H1 (cell line): ENCODE measurements around the gene STIM1. TPM values are rescaled to one million over a fixed set of nuclear protein-coding genes. Genes with fewer than 3 reads are reported as not detected.

Experiments
- CHD2 ChIP-seq: IDR thresholded peaks from 2 replicates; pipeline ENCODE4 v1.6.1; 2012; ENCODE audit warnings: low read length, improper control_type of control experiment
- EZH2 ChIP-seq: fragments of 200-600 bp; sonication (generic); IDR thresholded peaks from 2 replicates; pipeline ENCODE4 v1.7.1; 2012; ENCODE audit warnings: low read depth, mild to moderate bottlenecking, moderate library complexity, low read length, inconsistent platforms; ENCODE audit not compliant: severe bottlenecking
- polyA plus RNA-seq, 7 experiments: library from polyadenylated mRNA; depleted of rRNA in 3 of 7; stranded (reverse) in 5 of 7; unstranded in 2 of 7; fragments of >200 nt in 5 of 7; fragments of 200-250 nt in 2 of 7; gene quantifications; 1 replicate in 5 of 7; 2 replicates in 1 of 7; 4 replicates in 1 of 7; pipeline versions ENCODE4 v1.2.1 to v1.2.3, GENCODE V29; 2011 to 2013; ENCODE audit warnings: missing spikeins in 2 of 7, mixed read lengths in 2 of 7
- total RNA-seq: library from RNA; stranded (reverse); fragmentation: NEBNext Ultra II Directional; extraction: Animal tissue kit (Norgen Biotek cat#: 25700); gene quantifications from 2 replicates; pipeline ENCODE4 v1.2.1, GENCODE V29; 2021

The STIM1 gene
- total and polyA plus RNA-seq, 2 of the 8 experiments (the other 6 are each of a cell fraction or from before 2014, with no cell fraction given): 11.1 to 12.2 TPM

GRCh38 chr11:3903207-3903896, 47.9 kb downstream of the STIM1 start (continued):
- TF ChIP-seq EZH2 (no peak), CHD2 (no peak)
